Chondrocyte (in vitro differentiated cells): ENCODE measurements around the gene KIF6. TPM values are rescaled to one million over a fixed set of nuclear protein-coding genes. Genes with fewer than 3 reads are reported as not detected.

Experiments used
- DNase-seq: peaks from one replicate; pipeline ENCODE4 v3.0.0; 2021; ENCODE audit warnings: mixed read lengths, low spot score
- H3K27ac Mint-ChIP-seq: one replicate; pipeline ENCODE4 v1.8.0; 2021; ENCODE audit warnings: mild to moderate bottlenecking, moderate library complexity, mixed read lengths; ENCODE audit not compliant: unreplicated experiment
- H3K27me3 Mint-ChIP-seq: 2 replicates; pipeline ENCODE4 v1.8.0; 2021; ENCODE audit warnings: low read depth, mixed read lengths
- H3K36me3 Mint-ChIP-seq: 2 replicates; pipeline ENCODE4 v1.8.0; 2021; ENCODE audit warnings: low read depth, mixed read lengths
- H3K4me1 Mint-ChIP-seq: 2 replicates; pipeline ENCODE4 v1.8.0; 2021; ENCODE audit warnings: low read depth, mild to moderate bottlenecking, mixed read lengths
- H3K4me3 Mint-ChIP-seq: one replicate; pipeline ENCODE4 v1.8.0; 2021; ENCODE audit warnings: mild to moderate bottlenecking, moderate library complexity, mixed read lengths; ENCODE audit not compliant: unreplicated experiment
- H3K9me3 Mint-ChIP-seq: 2 replicates; pipeline ENCODE4 v1.8.0; 2021; ENCODE audit warnings: low read depth, mixed read lengths
- total RNA-seq: library from RNA; stranded (reverse); gene quantifications from 3 replicates; pipeline ENCODE4 v1.2.1, GENCODE V29; 2021
- TF ChIP-seq, protein P1 (sequence below): fragments of 200-600 bp; sonication (generic); IDR thresholded peaks from 2 replicates; pipeline ENCODE4 v1.5.0; 2021; ENCODE audit warnings: antibody characterized with exemption, mild to moderate bottlenecking, moderate library complexity

Gene KIF6
- total RNA-seq, 1 donor from 2014 or later, result 0.62 TPM

DNA sequence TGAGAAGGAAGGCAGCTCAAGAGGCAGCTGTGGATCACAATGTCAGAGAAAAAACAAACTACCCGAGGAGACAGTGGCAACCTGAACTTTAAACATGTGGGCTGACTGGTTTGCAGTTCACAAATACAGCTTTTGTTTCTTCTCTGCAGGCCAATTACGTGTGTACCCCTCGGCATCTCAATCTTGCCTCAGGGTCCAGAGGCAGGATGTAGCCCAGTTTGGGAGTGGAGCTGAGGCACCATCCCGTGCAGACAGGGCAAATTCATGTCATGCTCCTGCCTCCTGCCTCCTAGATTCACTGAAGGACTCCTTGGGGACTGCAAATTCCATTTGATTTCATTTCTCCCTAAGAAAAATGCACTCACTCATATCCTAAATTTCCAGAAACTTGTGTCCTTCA, 308.5 kb downstream of the KIF6 start:
- H3K4me3 Mint-ChIP-seq, result no peak overlapping the region
- H3K4me1 Mint-ChIP-seq, result peaks cover 41% of the 10 kb centered on the region
- no peak for DNase-seq
- H3K36me3 Mint-ChIP-seq, result no peaks in the 10 kb centered on the region
- peaks cover 4% of the 10 kb centered on the region for H3K9me3 Mint-ChIP-seq
- no peaks in the 10 kb centered on the region for H3K27me3 Mint-ChIP-seq
- TF ChIP-seq, protein P1, sequence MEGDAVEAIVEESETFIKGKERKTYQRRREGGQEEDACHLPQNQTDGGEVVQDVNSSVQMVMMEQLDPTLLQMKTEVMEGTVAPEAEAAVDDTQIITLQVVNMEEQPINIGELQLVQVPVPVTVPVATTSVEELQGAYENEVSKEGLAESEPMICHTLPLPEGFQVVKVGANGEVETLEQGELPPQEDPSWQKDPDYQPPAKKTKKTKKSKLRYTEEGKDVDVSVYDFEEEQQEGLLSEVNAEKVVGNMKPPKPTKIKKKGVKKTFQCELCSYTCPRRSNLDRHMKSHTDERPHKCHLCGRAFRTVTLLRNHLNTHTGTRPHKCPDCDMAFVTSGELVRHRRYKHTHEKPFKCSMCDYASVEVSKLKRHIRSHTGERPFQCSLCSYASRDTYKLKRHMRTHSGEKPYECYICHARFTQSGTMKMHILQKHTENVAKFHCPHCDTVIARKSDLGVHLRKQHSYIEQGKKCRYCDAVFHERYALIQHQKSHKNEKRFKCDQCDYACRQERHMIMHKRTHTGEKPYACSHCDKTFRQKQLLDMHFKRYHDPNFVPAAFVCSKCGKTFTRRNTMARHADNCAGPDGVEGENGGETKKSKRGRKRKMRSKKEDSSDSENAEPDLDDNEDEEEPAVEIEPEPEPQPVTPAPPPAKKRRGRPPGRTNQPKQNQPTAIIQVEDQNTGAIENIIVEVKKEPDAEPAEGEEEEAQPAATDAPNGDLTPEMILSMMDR, result no peak
- H3K27ac Mint-ChIP-seq, result peak overlapping the region; percentile 92

GRCh38 chr6:39416026-39416425, 309.2 kb downstream of the KIF6 start:
- Mint-ChIP-seq H3K4me3 (no peak overlapping the region), H3K9me3 (peaks cover 4% of the 10 kb centered on the region), H3K36me3 (no peaks in the 10 kb centered on the region), H3K27ac (peak overlapping the region; percentile 92), H3K27me3 (no peaks in the 10 kb centered on the region), H3K4me1 (peaks cover 38% of the 10 kb centered on the region)
- no peak for DNase-seq
- TF ChIP-seq, protein P1, result no peak

DNA sequence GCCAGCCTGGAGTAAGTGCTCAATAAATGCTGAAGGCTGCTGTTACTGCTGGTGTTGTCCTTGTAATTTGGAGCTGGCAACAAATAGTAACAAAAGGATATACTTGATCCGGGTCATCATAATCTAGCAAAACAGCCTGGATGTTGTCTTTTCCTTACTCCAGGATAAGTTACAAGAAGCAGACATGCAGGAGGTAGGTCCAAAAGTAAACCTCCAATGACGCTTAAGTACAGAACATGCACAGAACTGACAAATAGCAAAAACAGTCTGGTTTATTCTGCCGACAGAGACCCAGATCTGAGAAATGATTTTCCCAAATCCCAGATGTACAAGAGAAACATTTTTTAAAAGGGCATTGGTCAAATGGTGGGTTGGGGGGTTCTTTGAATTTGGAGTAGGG, 309.7 kb downstream of the KIF6 start:
- peak overlapping the region; percentile 92 for H3K27ac Mint-ChIP-seq
- H3K27me3 Mint-ChIP-seq, result no peaks in the 10 kb centered on the region
- peaks cover 32% of the 10 kb centered on the region for H3K4me1 Mint-ChIP-seq
- H3K36me3 Mint-ChIP-seq, result no peaks in the 10 kb centered on the region
- TF ChIP-seq, protein P1, result no peak
- no peak for DNase-seq
- no peaks in the 10 kb centered on the region for H3K9me3 Mint-ChIP-seq
- H3K4me3 Mint-ChIP-seq, result no peak overlapping the region

GRCh38 chr6:39411465-39411864, 313.7 kb downstream of the KIF6 start:
- Mint-ChIP-seq H3K4me1 (peaks cover 12% of the 10 kb centered on the region), H3K27ac (no peak overlapping the region), H3K9me3 (no peaks in the 10 kb centered on the region), H3K4me3 (no peak overlapping the region), H3K27me3 (no peaks in the 10 kb centered on the region), H3K36me3 (no peaks in the 10 kb centered on the region)
- DNase-seq, result no peak
- TF ChIP-seq, protein P1, result no peak

DNA sequence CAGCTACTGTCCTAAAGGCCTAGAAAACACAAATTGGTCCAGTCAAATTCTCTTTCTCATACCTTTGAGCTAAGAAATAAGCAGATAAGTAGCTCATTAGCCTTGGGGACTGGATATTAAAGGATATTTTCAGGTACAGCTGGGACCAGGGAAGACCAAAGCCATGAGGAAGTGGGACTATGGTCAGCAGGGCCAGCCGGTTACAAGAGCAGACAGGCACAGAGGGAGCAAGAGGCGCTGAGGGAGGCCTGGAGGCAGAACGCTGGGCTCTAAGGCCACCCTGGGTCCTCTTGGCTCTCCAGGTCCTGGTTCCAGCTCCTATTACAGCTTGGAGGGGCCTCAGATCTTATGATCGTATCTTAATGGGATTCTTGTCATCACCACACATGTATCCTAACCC, 314.2 kb downstream of the KIF6 start:
- Mint-ChIP-seq H3K27ac (no peak overlapping the region), H3K4me1 (peaks cover 8% of the 10 kb centered on the region), H3K27me3 (no peaks in the 10 kb centered on the region), H3K4me3 (no peak overlapping the region), H3K36me3 (no peaks in the 10 kb centered on the region), H3K9me3 (no peaks in the 10 kb centered on the region)
- DNase-seq, result no peak
- TF ChIP-seq, protein P1, result no peak
